AG04450 (cell line): Measurements from ENCODE around the gene PLP2. TPM values are rescaled to one million over a fixed set of nuclear protein-coding genes. Genes with fewer than 3 reads are reported as not detected.

Source experiments
- CTCF ChIA-PET: fragments of 300-600, 350-600 bp; formaldehyde crosslinking; extraction: SDS; loops from one replicate; lab custom pipeline; 2022; ENCODE audit warnings: antibody characterized with exemption, inconsistent platforms; lab: Charles Lee
- POLR2A ChIA-PET: fragments of 350-600 bp; formaldehyde crosslinking; extraction: SDS; loops from one replicate; lab custom pipeline; 2021; ENCODE audit warnings: antibody characterized with exemption, inconsistent platforms; lab: Yijun Ruan, JAX
- DNase-seq: peaks from one replicate; pipeline ENCODE4 v3.0.0-alpha.2; 2011; ENCODE audit warnings: low read depth, low spot score
- H3K27ac ChIP-seq: one replicate; pipeline ENCODE4 v1.5.1; 2012; ENCODE audit warnings: low read depth, low read length, control low read depth
- H3K27me3 ChIP-seq: one replicate; pipeline ENCODE4 v1.6.0; 2012; ENCODE audit warnings: low read length; ENCODE audit not compliant: control insufficient read depth, insufficient read depth
- H3K4me3 ChIP-seq: 2 replicates; pipeline ENCODE4 v1.5.1; 2011; ENCODE audit warnings: mild to moderate bottlenecking, low read depth, low read length, control low read depth
- H3K9me3 ChIP-seq: 2 replicates; pipeline ENCODE4 v1.5.1; 2012; ENCODE audit warnings: low read length; ENCODE audit not compliant: control insufficient read depth, insufficient read depth
- CTCF ChIP-seq: IDR thresholded peaks from 2 replicates; pipeline ENCODE4 v1.5.1; 2011; ENCODE audit warnings: low read depth, low read length, control low read depth, inconsistent platforms
- polyA plus RNA-seq: library from polyadenylated mRNA; depleted of rRNA; stranded (reverse); fragments of >200 nt; gene quantifications from 2 replicates; pipeline ENCODE4 v1.2.3, GENCODE V29; 2011

The PLP2 gene
- polyA plus RNA-seq, 1 experiment, result 66.7 TPM

DNA sequence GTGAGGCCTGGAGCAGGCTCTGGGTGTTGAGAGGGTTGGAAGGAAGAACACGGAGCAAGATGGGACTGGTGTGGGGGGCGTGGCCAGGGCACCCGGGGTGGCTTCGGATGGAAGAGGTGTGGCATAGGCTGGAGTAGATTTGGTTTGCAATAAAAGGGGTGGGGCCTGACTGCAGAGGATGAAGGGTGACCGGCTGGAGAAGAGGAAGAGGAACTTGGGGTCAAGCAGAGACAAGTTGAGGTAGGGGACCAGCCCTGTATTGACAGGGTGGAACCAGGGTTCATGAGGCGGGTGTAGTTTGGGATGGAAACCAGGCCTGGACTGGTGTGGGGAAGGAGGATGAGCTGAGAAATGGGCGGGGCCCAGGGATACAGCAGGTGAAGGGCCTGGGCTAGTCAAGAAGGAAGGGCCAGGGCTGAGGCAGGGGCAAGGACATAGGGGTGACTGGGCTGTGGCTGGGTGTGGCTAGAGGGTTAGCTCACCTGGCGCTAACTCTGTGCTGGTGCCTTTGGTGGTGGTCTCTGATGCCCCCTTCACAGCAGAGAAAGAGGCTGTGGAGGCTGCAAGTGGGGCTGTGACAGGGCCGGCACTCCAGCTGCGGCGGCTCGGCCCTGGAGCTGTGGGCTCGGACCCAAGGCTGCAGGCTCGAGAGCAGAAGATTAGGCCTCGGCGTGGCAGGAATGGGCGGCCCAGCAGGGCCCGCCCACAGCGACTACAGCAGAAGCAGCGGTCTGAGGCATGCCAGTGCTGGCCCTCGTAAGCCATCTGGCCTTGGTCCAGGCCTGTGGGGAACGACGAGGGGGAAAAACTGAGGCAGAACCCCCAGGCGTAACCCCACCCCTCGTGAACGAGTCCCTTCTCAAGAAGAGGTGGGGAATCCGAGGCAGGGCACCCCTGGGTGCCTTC, 5.0 kb downstream of the PLP2 start:
- DNase-seq, result no peak
- no peak for TF ChIP-seq CTCF
- POLR2A ChIA-PET, result no interaction called here
- CTCF ChIA-PET, result no interaction called here
- Histone ChIP-seq H3K9me3 (no peaks in the 10 kb centered on the region), H3K27ac (no peak overlapping the region), H3K4me3 (no peak overlapping the region), H3K27me3 (no peaks in the 10 kb centered on the region)

DNA sequence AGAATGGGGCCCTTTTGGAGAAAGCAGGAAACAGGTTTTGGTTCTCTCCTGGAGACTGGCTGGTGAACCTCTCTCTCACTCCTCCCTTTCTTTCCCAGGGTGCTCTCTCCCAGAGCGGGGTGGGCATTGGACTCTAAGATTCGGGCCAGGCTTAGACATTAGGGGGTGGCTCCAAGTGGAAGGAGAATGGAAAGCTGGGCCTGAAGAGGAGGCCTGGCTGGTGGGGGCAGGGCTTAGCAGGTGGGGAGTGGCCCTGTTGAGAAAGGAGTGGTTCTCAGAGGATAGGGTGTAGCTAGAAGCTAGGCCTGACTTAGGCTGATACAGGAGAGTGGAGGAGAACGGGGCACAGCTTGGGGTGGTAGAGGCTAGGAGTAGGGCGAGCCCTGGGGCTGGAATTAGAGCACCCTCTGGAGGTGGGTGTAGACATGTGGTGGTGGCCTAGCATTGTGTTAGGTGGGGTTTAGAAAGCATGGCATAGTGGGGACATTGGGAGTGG, 5.7 kb downstream of the PLP2 start:
- CTCF ChIA-PET, result no interaction called here
- Histone ChIP-seq H3K27ac (no peak overlapping the region), H3K9me3 (no peaks in the 10 kb centered on the region), H3K27me3 (no peaks in the 10 kb centered on the region), H3K4me3 (no peak overlapping the region)
- no peak for TF ChIP-seq CTCF
- DNase-seq, result no peak
- POLR2A ChIA-PET, result no interaction called here

- DNase-seq, result no peak
- no peaks in the 10 kb centered on the region for H3K27me3 ChIP-seq
- no peaks in the 10 kb centered on the region for H3K9me3 ChIP-seq
- CTCF ChIA-PET, result interaction anchor here (0.5 kb wide), 1 partner anchor 81 kb away, joined by 3 read pairs; no protein-coding TSS in a partner anchor
- no peak overlapping the region for H3K27ac ChIP-seq
- no peak overlapping the region for H3K4me3 ChIP-seq
- POLR2A ChIA-PET, result no interaction called here
- no peak for TF ChIP-seq CTCF
Measured at GRCh38 chrX:49177873-49178480, 6.3 kb downstream of the PLP2 start.

DNA sequence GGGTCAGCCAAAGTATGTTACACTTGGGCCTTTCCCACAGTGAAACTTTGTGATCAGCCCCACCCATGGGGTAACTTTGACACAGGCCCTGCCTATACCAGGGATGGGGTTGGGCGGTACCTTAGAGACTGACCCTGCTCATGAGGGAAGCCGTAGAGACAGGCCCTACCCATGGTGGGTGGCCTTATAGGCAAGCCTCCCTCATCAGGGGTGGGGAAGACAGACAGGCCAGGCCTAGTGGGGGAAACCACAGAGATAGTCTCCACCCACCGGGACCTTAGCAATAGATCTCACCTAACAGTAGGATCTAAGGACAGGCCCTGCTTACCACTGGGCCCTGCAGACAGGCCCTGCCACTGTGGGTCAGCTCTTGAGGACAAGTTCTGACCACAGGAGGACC, 6.8 kb downstream of the PLP2 start:
- H3K27ac ChIP-seq, result no peak overlapping the region
- DNase-seq, result no peak
- H3K9me3 ChIP-seq, result no peaks in the 10 kb centered on the region
- no peak for TF ChIP-seq CTCF
- ChIA-PET CTCF (no interaction called here), POLR2A (no interaction called here)
- H3K4me3 ChIP-seq, result no peak overlapping the region
- H3K27me3 ChIP-seq, result no peaks in the 10 kb centered on the region

- H3K9me3 ChIP-seq, result no peaks in the 10 kb centered on the region
- DNase-seq, result no peak
- ChIA-PET POLR2A (no interaction called here), CTCF (no interaction called here)
- no peak for TF ChIP-seq CTCF
- no peak overlapping the region for H3K27ac ChIP-seq
- no peaks in the 10 kb centered on the region for H3K27me3 ChIP-seq
- H3K4me3 ChIP-seq, result no peak overlapping the region
Measured at GRCh38 chrX:49179358-49179757, 7.7 kb downstream of the PLP2 start.
